ENCODE results near the gene SWSAP1. TPM values are rescaled to one million over a fixed set of nuclear protein-coding genes. Genes with fewer than 3 reads are reported as not detected.
"Not testable (repeated sequence)": the region's sequence is repeated elsewhere in the genome, so short reads cannot be mapped to it uniquely, and the experiment has no call there.

SWSAP1 gene
- total RNA-seq, 1 experiment from 2014 or later = 4.8 TPM

- peaks cover 16% of the 10 kb centered on the region for H3K4me1 ChIP-seq (replicated peaks; ENCODE audit: insufficient read depth)
- H3K9me2 ChIP-seq (ENCODE audit: insufficient read depth) = no peaks in the 10 kb centered on the region
- H3K27me3 ChIP-seq (ENCODE audit: insufficient read depth, low read depth) = no peaks in the 10 kb centered on the region
- H3K9me3 ChIP-seq (ENCODE audit: insufficient read depth, low read depth) = no peaks in the 10 kb centered on the region
- H3F3A ChIP-seq (ENCODE audit: insufficient read depth, low read depth) = peaks cover 39% of the 10 kb centered on the region
- H4K20me1 ChIP-seq (ENCODE audit: insufficient read depth) = no peaks in the 10 kb centered on the region
- H3K4me3 ChIP-seq = no peak overlapping the region
- no peak overlapping the region for H3K27ac ChIP-seq
- POLR2A ChIA-PET (ENCODE audit: unreplicated experiment) = no interaction called here
- CTCF ChIA-PET = no interaction called here
- peaks cover 47% of the 10 kb centered on the region for H3K36me3 ChIP-seq (ENCODE audit: low read depth)
- TF ChIP-seq, protein P1, sequence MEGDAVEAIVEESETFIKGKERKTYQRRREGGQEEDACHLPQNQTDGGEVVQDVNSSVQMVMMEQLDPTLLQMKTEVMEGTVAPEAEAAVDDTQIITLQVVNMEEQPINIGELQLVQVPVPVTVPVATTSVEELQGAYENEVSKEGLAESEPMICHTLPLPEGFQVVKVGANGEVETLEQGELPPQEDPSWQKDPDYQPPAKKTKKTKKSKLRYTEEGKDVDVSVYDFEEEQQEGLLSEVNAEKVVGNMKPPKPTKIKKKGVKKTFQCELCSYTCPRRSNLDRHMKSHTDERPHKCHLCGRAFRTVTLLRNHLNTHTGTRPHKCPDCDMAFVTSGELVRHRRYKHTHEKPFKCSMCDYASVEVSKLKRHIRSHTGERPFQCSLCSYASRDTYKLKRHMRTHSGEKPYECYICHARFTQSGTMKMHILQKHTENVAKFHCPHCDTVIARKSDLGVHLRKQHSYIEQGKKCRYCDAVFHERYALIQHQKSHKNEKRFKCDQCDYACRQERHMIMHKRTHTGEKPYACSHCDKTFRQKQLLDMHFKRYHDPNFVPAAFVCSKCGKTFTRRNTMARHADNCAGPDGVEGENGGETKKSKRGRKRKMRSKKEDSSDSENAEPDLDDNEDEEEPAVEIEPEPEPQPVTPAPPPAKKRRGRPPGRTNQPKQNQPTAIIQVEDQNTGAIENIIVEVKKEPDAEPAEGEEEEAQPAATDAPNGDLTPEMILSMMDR (conservative IDR thresholded peaks at IDR 0.05) = no peak
- TF ChIP-seq EZH2 (IDR thresholded peaks at IDR 0.05; ENCODE audit: low read depth) = no peak
- intact Hi-C loops (cut with micrococcal nuclease; ENCODE audit: unreplicated experiment) = no loop called here
- DNase-seq = no peak
- H2AFZ ChIP-seq = no peak overlapping the region
- peak overlapping the region; percentile 92 for H3K4me2 ChIP-seq
- BruUV-seq (replicated peaks) = no TSS peak
- H3K79me2 ChIP-seq (ENCODE audit: low read depth) = peaks cover 23% of the 10 kb centered on the region
Measured at GRCh38 chr19:11338121-11338520, 36.3 kb upstream of the SWSAP1 start.

DNA sequence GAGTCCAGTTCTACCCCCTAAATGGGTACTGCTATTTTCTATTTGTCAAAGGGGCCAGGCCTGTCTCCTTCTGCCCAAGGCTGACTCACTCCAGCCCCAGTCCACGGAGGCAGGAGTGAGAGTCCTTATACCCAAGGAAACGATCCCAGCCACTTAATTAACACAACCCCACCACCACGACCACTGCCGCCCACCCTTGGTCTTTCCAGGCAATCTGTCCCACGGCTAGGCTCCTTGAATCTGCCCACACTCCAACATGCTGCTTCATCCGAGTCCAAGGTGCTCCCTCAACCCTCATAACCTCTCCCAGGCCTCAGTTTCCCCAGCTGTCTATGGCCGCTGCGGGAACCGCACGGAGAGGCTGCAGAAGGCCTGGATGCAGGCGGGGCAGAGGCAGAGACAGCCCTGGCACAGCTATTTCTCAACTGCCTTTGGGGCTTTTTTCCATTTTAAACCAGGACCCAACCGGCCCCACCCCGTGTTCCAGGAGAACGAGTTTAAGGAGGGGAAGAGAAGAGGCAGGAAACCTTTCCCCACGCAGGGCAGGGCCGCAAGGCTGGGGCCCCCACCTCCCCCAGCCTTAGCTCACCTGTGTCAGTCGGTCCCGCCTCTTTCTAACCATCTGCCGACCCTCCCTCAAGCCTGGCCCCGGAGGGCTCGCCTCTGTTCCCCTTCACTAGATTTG lies 35.8 kb upstream of the SWSAP1 start:
- Histone ChIP-seq H3K4me3 (peak overlapping the region; percentile 84), H3K4me1 (replicated peaks; ENCODE audit: insufficient read depth) (peaks cover 22% of the 10 kb centered on the region), H3K79me2 (ENCODE audit: low read depth) (peaks cover 29% of the 10 kb centered on the region), H3K4me2 (peak overlapping the region; percentile 92), H3K27ac (no peak overlapping the region), H4K20me1 (ENCODE audit: insufficient read depth) (no peaks in the 10 kb centered on the region), H3F3A (ENCODE audit: insufficient read depth, low read depth) (peaks cover 44% of the 10 kb centered on the region), H3K27me3 (ENCODE audit: insufficient read depth, low read depth) (no peaks in the 10 kb centered on the region), H3K9me3 (ENCODE audit: insufficient read depth, low read depth) (no peaks in the 10 kb centered on the region), H3K36me3 (ENCODE audit: low read depth) (peaks cover 44% of the 10 kb centered on the region), H2AFZ (peak overlapping the region; percentile 91), H3K9me2 (ENCODE audit: insufficient read depth) (no peaks in the 10 kb centered on the region)
- ChIA-PET POLR2A (ENCODE audit: unreplicated experiment) (no interaction called here), CTCF (no interaction called here)
- intact Hi-C loops (cut with micrococcal nuclease; ENCODE audit: unreplicated experiment) = loop anchor here (1.0 kb wide), 1 partner anchor 17 kb away; the partner anchor contains the start of gene PLPPR2
- TF ChIP-seq, protein P1 (conservative IDR thresholded peaks at IDR 0.05) = no peak
- TF ChIP-seq EZH2 (IDR thresholded peaks at IDR 0.05; ENCODE audit: low read depth) = no peak
- DNase-seq = no peak
- BruUV-seq (replicated peaks) = no TSS peak

- ChIA-PET POLR2A (ENCODE audit: unreplicated experiment) (interaction anchor here (0.6 to 0.7 kb wide), 2 partner anchors 13 to 43 kb away, joined by 5 read pairs; partner anchors contain the start of gene TSPAN16), CTCF (no interaction called here)
- H2AFZ ChIP-seq = peak within 1 kb of the TSS; percentile 91
- intact Hi-C loops (cut with micrococcal nuclease; ENCODE audit: unreplicated experiment) = loop anchor here (1.0 kb wide), 1 partner anchor 16 kb away; the partner anchor contains the start of gene PLPPR2
- no peaks in the 10 kb centered on the region for H3K27me3 ChIP-seq (ENCODE audit: insufficient read depth, low read depth)
- no peaks in the 10 kb centered on the region for H4K20me1 ChIP-seq (ENCODE audit: insufficient read depth)
- H3K27ac ChIP-seq = no peak within 1 kb of the TSS
- H3K9me2 ChIP-seq (ENCODE audit: insufficient read depth) = no peaks in the 10 kb centered on the region
- peak within 1 kb of the TSS; percentile 92 for H3K4me2 ChIP-seq
- peak within 1 kb of the TSS; percentile 84 for H3K4me3 ChIP-seq
- H3K9me3 ChIP-seq (ENCODE audit: insufficient read depth, low read depth) = no peaks in the 10 kb centered on the region
- peaks cover 30% of the 10 kb centered on the region for H3K79me2 ChIP-seq (ENCODE audit: low read depth)
- peaks cover 39% of the 10 kb centered on the region for H3K36me3 ChIP-seq (ENCODE audit: low read depth)
- H3K4me1 ChIP-seq (replicated peaks; ENCODE audit: insufficient read depth) = peaks cover 27% of the 10 kb centered on the region
- BruUV-seq (replicated peaks) = no TSS peak
- DNase-seq = peak; percentile 78 to 88
- peaks cover 46% of the 10 kb centered on the region for H3F3A ChIP-seq (ENCODE audit: insufficient read depth, low read depth)
- no peak for TF ChIP-seq EZH2 (IDR thresholded peaks at IDR 0.05; ENCODE audit: low read depth)
- TF ChIP-seq, protein P1 (conservative IDR thresholded peaks at IDR 0.05) = no peak
Measured at GRCh38 chr19:11339254-11340098, 35.0 kb upstream of the SWSAP1 start, which contains the start of gene RAB3D. TSS of gene RAB3D (minus strand) at chr19:11339657. CDS start at chr19:11337399, 2,258 bp downstream.

GRCh38 chr19:11340099-11340467 lies 34.4 kb upstream of the SWSAP1 start:
- H4K20me1 ChIP-seq (ENCODE audit: insufficient read depth); DNase-seq; BruUV-seq (replicated peaks); H3K9me3 ChIP-seq (ENCODE audit: insufficient read depth, low read depth); CTCF ChIA-PET; H3K27me3 ChIP-seq (ENCODE audit: insufficient read depth, low read depth); H3K27ac ChIP-seq; intact Hi-C loops (cut with micrococcal nuclease; ENCODE audit: unreplicated experiment); H3K9me2 ChIP-seq (ENCODE audit: insufficient read depth): not testable (repeated sequence)
- peaks cover 34% of the 10 kb centered on the region for H3K79me2 ChIP-seq (ENCODE audit: low read depth)
- POLR2A ChIA-PET (ENCODE audit: unreplicated experiment) = interaction anchor here (0.7 kb wide), 1 partner anchor 44 kb away, joined by 5 read pairs; the partner anchor contains the start of gene TSPAN16
- peaks cover 48% of the 10 kb centered on the region for H3F3A ChIP-seq (ENCODE audit: insufficient read depth, low read depth)
- H2AFZ ChIP-seq = peak overlapping the region; percentile 91; the same call in 1 of the 2 replicates
- H3K4me1 ChIP-seq (replicated peaks; ENCODE audit: insufficient read depth) = peaks cover 32% of the 10 kb centered on the region
- peak overlapping the region; percentile 84; the same call in 1 of the 2 replicates for H3K4me3 ChIP-seq
- H3K36me3 ChIP-seq (ENCODE audit: low read depth) = peaks cover 34% of the 10 kb centered on the region
- peak overlapping the region; percentile 92 for H3K4me2 ChIP-seq
